H1 (cell line): ENCODE measurements around the gene ABCC11. TPM values are rescaled to one million over a fixed set of nuclear protein-coding genes. Genes with fewer than 3 reads are reported as not detected.

Source experiments
- ASH2L ChIP-seq: fragments of 200-600, 300-600 bp; sonication (generic); IDR thresholded peaks from one replicate; pipeline ENCODE4 v1.7.1; 2017; ENCODE audit warnings: low read length
- ATF2 ChIP-seq: IDR thresholded peaks from 2 replicates; pipeline ENCODE4 v1.6.1; 2012; ENCODE audit warnings: low read length, inconsistent platforms
- BACH1 ChIP-seq: IDR thresholded peaks from 2 replicates; pipeline ENCODE4 v1.6.1; 2012; ENCODE audit warnings: low read length, improper control_type of control experiment
- CHD1 ChIP-seq: IDR thresholded peaks from 2 replicates; pipeline ENCODE4 v1.6.1; 2012; ENCODE audit warnings: low read depth, low read length, improper control_type of control experiment
- CTCF ChIP-seq, 3 experiments: IDR thresholded peaks; 1 replicate in 2 of 3; 2 replicates in 1 of 3; pipeline versions ENCODE4 v1.5.1 to v1.6.1; 2011; ENCODE audit warnings: low read length in 3 of 3, mild to moderate bottlenecking in 3 of 3, inconsistent platforms in 2 of 3, low read depth in 1 of 3, moderate library complexity in 1 of 3; ENCODE audit not compliant: insufficient read depth in 1 of 3; ENCODE audit errors: control extremely low read depth in 1 of 3
- EP300 ChIP-seq, 2 experiments: IDR thresholded peaks; 1 replicate in 1 of 2; 2 replicates in 1 of 2; pipeline ENCODE4 v1.6.1; 2011 to 2012; ENCODE audit warnings: low read depth in 2 of 2, low read length in 2 of 2, mild to moderate bottlenecking in 2 of 2, borderline replicate concordance in 1 of 2, inconsistent platforms in 1 of 2, moderate library complexity in 1 of 2
- EZH2 ChIP-seq: fragments of 200-600 bp; sonication (generic); IDR thresholded peaks from 2 replicates; pipeline ENCODE4 v1.7.1; 2012; ENCODE audit warnings: low read depth, mild to moderate bottlenecking, moderate library complexity, low read length, inconsistent platforms; ENCODE audit not compliant: severe bottlenecking
- HDAC6 ChIP-seq: IDR thresholded peaks from one replicate; pipeline ENCODE4 v1.7.1; 2012; ENCODE audit warnings: low read depth, mild to moderate bottlenecking, inconsistent platforms, low read length, moderate library complexity
- POLR2A ChIP-seq, 2 experiments: IDR thresholded peaks; 1 replicate in 1 of 2; 2 replicates in 1 of 2; pipeline ENCODE4 v1.6.1; 2011; ENCODE audit warnings: low read depth in 2 of 2, low read length in 2 of 2, mild to moderate bottlenecking in 2 of 2; ENCODE audit errors: control extremely low read depth in 1 of 2
- POLR2AphosphoS5 ChIP-seq: IDR thresholded peaks from 2 replicates; pipeline ENCODE4 v1.6.1; 2011; ENCODE audit warnings: low read depth, low read length
- RAD21 ChIP-seq, 2 experiments: IDR thresholded peaks in 1 of 2; conservative IDR thresholded peaks in 1 of 2; 2 replicates each; pipeline ENCODE4 v1.6.1; 2011; ENCODE audit warnings: low read depth in 2 of 2, low read length in 2 of 2, improper control_type of control experiment in 1 of 2, inconsistent platforms in 1 of 2, mild to moderate bottlenecking in 1 of 2, moderate library complexity in 1 of 2
- RFX5 ChIP-seq: IDR thresholded peaks from 2 replicates; pipeline ENCODE4 v1.6.1; 2011; ENCODE audit warnings: low read depth, low read length, improper control_type of control experiment, borderline replicate concordance
- RXRA ChIP-seq: IDR thresholded peaks from 2 replicates; pipeline ENCODE4 v1.6.1; 2011; ENCODE audit warnings: low read depth, mild to moderate bottlenecking, low read length, moderate library complexity; ENCODE audit not compliant: insufficient read depth
- SRF ChIP-seq: IDR thresholded peaks from 2 replicates; pipeline ENCODE4 v1.6.1; 2011; ENCODE audit warnings: mild to moderate bottlenecking, low read depth, low read length, moderate library complexity
- SUZ12 ChIP-seq: fragments of 200-600 bp; sonication (generic); IDR thresholded peaks from 2 replicates; pipeline ENCODE4 v1.6.1; 2012; ENCODE audit warnings: mild to moderate bottlenecking, inconsistent platforms, low read length, moderate library complexity, mixed read lengths
- USF2 ChIP-seq: IDR thresholded peaks from 2 replicates; pipeline ENCODE4 v1.6.1; 2011; ENCODE audit warnings: low read length, improper control_type of control experiment
- YY1 ChIP-seq: IDR thresholded peaks from 2 replicates; pipeline ENCODE4 v1.6.1; 2011; ENCODE audit warnings: low read depth, mild to moderate bottlenecking, low read length
- ZNF274 ChIP-seq: IDR thresholded peaks from 2 replicates; pipeline ENCODE4 v1.7.0; 2012; ENCODE audit warnings: low read length, borderline replicate concordance; ENCODE audit errors: extremely low read depth
- polyA plus RNA-seq, 7 experiments: library from polyadenylated mRNA; depleted of rRNA in 3 of 7; stranded (reverse) in 5 of 7; unstranded in 2 of 7; fragments of >200 nt in 5 of 7; fragments of 200-250 nt in 2 of 7; gene quantifications; 1 replicate in 5 of 7; 2 replicates in 1 of 7; 4 replicates in 1 of 7; pipeline versions ENCODE4 v1.2.1 to v1.2.3, GENCODE V29; 2011 to 2013; ENCODE audit warnings: missing spikeins in 2 of 7, mixed read lengths in 2 of 7
- total RNA-seq: library from RNA; stranded (reverse); fragmentation: NEBNext Ultra II Directional; extraction: Animal tissue kit (Norgen Biotek cat#: 25700); gene quantifications from 2 replicates; pipeline ENCODE4 v1.2.1, GENCODE V29; 2021

Gene ABCC11
- total and polyA plus RNA-seq, 2 of the 8 experiments (the other 6 are each of a cell fraction or from before 2014, with no cell fraction given): 0.06 TPM; not detected in 1

- TF ChIP-seq CTCF (IDR thresholded peaks at IDR 0.05; ENCODE audit: control extremely low read depth in 1 of 3, insufficient read depth in 1 of 3, low read depth in 1 of 3, low read length in 3 of 3) (no peak), SRF (no peak), USF2 (no peak), EZH2 (no peak), SUZ12 (no peak), ZNF274 (no peak), POLR2AphosphoS5 (no peak), ASH2L (peak; percentile 84), EP300 (IDR thresholded peaks at IDR 0.05; ENCODE audit: borderline replicate concordance in 1 of 2, low read depth in 2 of 2, low read length in 2 of 2) (peak in 1 of 2 experiments; percentile 40; a peak in 1 of 3 replicates), ATF2 (no peak), HDAC6 (no peak), YY1 (no peak), CHD1 (no peak), RFX5 (no peak), BACH1 (no peak), POLR2A (IDR thresholded peaks at IDR 0.05; ENCODE audit: control extremely low read depth in 1 of 2, low read depth in 2 of 2, low read length in 2 of 2) (peak in 1 of 2 experiments; percentile 56; a peak in 1 of 3 replicates), RAD21 (IDR thresholded peaks at IDR 0.05 in 1 of 2, conservative IDR thresholded peaks at IDR 0.05 in 1 of 2; ENCODE audit: low read depth in 2 of 2, low read length in 2 of 2) (no peak), RXRA (no peak)
These were observed 3.1 kb downstream of the ABCC11 start, which contains the start of gene LONP2 (continued) for GRCh38 chr16:48244080-48244862.
